ENCODE data around the gene HARBI1.

DNA sequence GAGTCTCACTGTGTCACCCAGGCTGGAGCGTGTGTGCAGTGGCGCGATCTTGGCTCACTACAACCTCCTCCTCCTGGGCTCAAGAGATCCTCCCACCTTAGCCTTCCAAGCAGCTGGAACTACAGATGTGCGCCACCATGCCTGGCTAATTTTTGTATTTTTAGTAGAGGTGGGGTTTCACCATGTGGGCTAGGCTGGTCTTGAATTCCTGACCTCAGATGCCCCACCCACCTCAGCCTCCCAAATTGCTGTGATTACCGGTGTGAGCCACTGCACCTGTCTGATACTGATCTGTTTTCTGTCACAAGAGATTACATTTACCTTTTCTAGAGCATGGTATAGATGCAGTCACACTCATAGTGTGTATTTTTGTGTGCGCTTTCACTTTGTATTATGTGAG, 11.9 kb upstream of the HARBI1 start:
- TF ChIP-seq CTCF (conservative IDR thresholded peaks at IDR 0.05; ENCODE audit: low read length) (no peak), EZH2phosphoT487 (IDR thresholded peaks at IDR 0.05; ENCODE audit: borderline replicate concordance) (no peak)
